Mesendoderm (in vitro differentiated cells): ENCODE results near the gene CYP46A1.
"Not testable (repeated sequence)": the region's sequence is repeated elsewhere in the genome, so short reads cannot be mapped to it uniquely, and the experiment has no call there.

ENCODE experiments used
- DNase-seq: peaks from one replicate; pipeline ENCODE4 v3.0.0; 2013
- H2AK5ac ChIP-seq: 2 replicates; pipeline ENCODE4 v1.6.1; 2013; ENCODE audit warnings: low read length, inconsistent platforms
- H2BK120ac ChIP-seq: 2 replicates; pipeline ENCODE4 v1.6.1; 2013; ENCODE audit warnings: low read depth, mild to moderate bottlenecking, low read length, moderate library complexity, mixed read lengths
- H2BK15ac ChIP-seq: replicated peaks from 2 replicates; pipeline ENCODE4 v1.6.1; 2013; ENCODE audit warnings: low read depth, mild to moderate bottlenecking, moderate library complexity
- H2BK5ac ChIP-seq: 2 replicates; pipeline ENCODE4 v1.6.1; 2013; ENCODE audit warnings: low read length, inconsistent platforms
- H3K18ac ChIP-seq: 2 replicates; pipeline ENCODE4 v1.6.1; 2013; ENCODE audit warnings: mild to moderate bottlenecking, low read length, mixed read lengths
- H3K23ac ChIP-seq: one replicate; pipeline ENCODE4 v1.6.1; 2013; ENCODE audit warnings: low read length
- H3K27ac ChIP-seq: 2 replicates; pipeline ENCODE4 v1.5.1; 2013; ENCODE audit warnings: low read depth, mild to moderate bottlenecking, inconsistent platforms, low read length, moderate library complexity
- H3K27me3 ChIP-seq: 2 replicates; pipeline ENCODE4 v1.6.1; 2013; ENCODE audit warnings: low read length, control low read depth, mild to moderate bottlenecking, inconsistent platforms; ENCODE audit not compliant: insufficient read depth, poor library complexity
- H3K36me3 ChIP-seq: 2 replicates; pipeline ENCODE4 v1.6.1; 2013; ENCODE audit warnings: low read length, inconsistent platforms; ENCODE audit not compliant: control insufficient read depth, insufficient read depth
- H3K4ac ChIP-seq: one replicate; pipeline ENCODE4 v1.6.1; 2013; ENCODE audit warnings: low read depth, mild to moderate bottlenecking, low read length, moderate library complexity
- H3K4me1 ChIP-seq: 2 replicates; pipeline ENCODE4 v1.6.1; 2013; ENCODE audit warnings: low read depth, low read length, inconsistent platforms; ENCODE audit not compliant: control insufficient read depth
- H3K4me2 ChIP-seq: 2 replicates; pipeline ENCODE4 v1.6.1; 2013; ENCODE audit warnings: low read length
- H3K4me3 ChIP-seq: 2 replicates; pipeline ENCODE4 v1.5.1; 2013; ENCODE audit warnings: mild to moderate bottlenecking, low read length
- H3K56ac ChIP-seq: one replicate; pipeline ENCODE4 v1.6.1; 2013; ENCODE audit warnings: low read length
- H3K79me1 ChIP-seq: 2 replicates; pipeline ENCODE4 v1.6.1; 2013; ENCODE audit warnings: low read length, inconsistent platforms
- H3K79me2 ChIP-seq: 2 replicates; pipeline ENCODE4 v1.6.1; 2013; ENCODE audit warnings: mild to moderate bottlenecking, low read length; ENCODE audit not compliant: control insufficient read depth, insufficient read depth
- H3K9ac ChIP-seq: 2 replicates; pipeline ENCODE4 v1.6.1; 2013; ENCODE audit warnings: low read length, inconsistent platforms
- H4K5ac ChIP-seq: one replicate; pipeline ENCODE4 v1.6.1; 2013; ENCODE audit warnings: low read length
- H4K8ac ChIP-seq: one replicate; pipeline ENCODE4 v1.6.1; 2013; ENCODE audit warnings: low read depth, mild to moderate bottlenecking, control low read depth, low read length, moderate library complexity
- WGBS: extraction: QIAGEN DNeasy Blood & Tissue Kit; methylation state at CpG from one replicate; pipeline ENCODE4 v1.1.7; 2013; ENCODE audit warnings: low lambda C conversion rate, missing lambda C conversion rate; ENCODE audit not compliant: insufficient coverage; ENCODE audit errors: extremely low coverage; 5-methylcytosine and 5-hydroxymethylcytosine counted together

Gene CYP46A1

GRCh38 chr14:99659333-99659741, 24.8 kb upstream of the CYP46A1 start:
- no peak for DNase-seq
- Histone ChIP-seq H4K8ac (no peak overlapping the region), H4K5ac (no peak overlapping the region), H3K27me3 (no peaks in the 10 kb centered on the region), H2BK5ac (no peak overlapping the region), H3K36me3 (no peaks in the 10 kb centered on the region), H3K4ac (no peak overlapping the region), H2BK120ac (no peak overlapping the region), H3K27ac (no peak overlapping the region), H3K4me1 (peaks cover 10% of the 10 kb centered on the region), H3K79me1 (no peaks in the 10 kb centered on the region), H3K79me2 (no peaks in the 10 kb centered on the region), H3K18ac (no peak overlapping the region), H2AK5ac (no peak overlapping the region), H3K56ac (no peak overlapping the region), H3K4me3 (no peak overlapping the region), H2BK15ac (no peak overlapping the region), H3K9ac (no peak overlapping the region), H3K23ac (no peak overlapping the region), H3K4me2 (no peak overlapping the region)
- WGBS: no CpG with 5 or more reads among the region's 58 CpGs

- Histone ChIP-seq H3K23ac (no peak overlapping the region), H3K4ac (no peak overlapping the region), H3K4me3 (no peak overlapping the region), H2BK15ac (no peak overlapping the region), H4K8ac (no peak overlapping the region), H3K27ac (no peak overlapping the region), H3K36me3 (no peaks in the 10 kb centered on the region), H3K9ac (no peak overlapping the region), H2AK5ac (no peak overlapping the region), H4K5ac (no peak overlapping the region), H2BK5ac (no peak overlapping the region), H3K4me2 (peak overlapping the region; percentile 12), H3K18ac (no peak overlapping the region), H3K79me1 (no peaks in the 10 kb centered on the region), H3K4me1 (peaks cover 11% of the 10 kb centered on the region), H3K27me3 (no peaks in the 10 kb centered on the region), H3K79me2 (no peaks in the 10 kb centered on the region), H2BK120ac (no peak overlapping the region), H3K56ac (peak overlapping the region; percentile 71)
- no CpG with 5 or more reads among the region's 37 CpGs for WGBS
- DNase-seq: no peak
Observed at GRCh38 chr14:99660006-99660566, 24.0 kb upstream of the CYP46A1 start.

- H4K8ac ChIP-seq: no peak overlapping the region
- H3K27me3 ChIP-seq: no peaks in the 10 kb centered on the region
- no peak overlapping the region for H3K18ac ChIP-seq
- H3K4me2 ChIP-seq: no peak overlapping the region
- H3K4me3 ChIP-seq: no peak overlapping the region
- H2AK5ac ChIP-seq: no peak overlapping the region
- no peak overlapping the region for H4K5ac ChIP-seq
- DNase-seq: peak; percentile 65
- H3K36me3 ChIP-seq: no peaks in the 10 kb centered on the region
- peaks cover 11% of the 10 kb centered on the region for H3K4me1 ChIP-seq
- no peak overlapping the region for H2BK120ac ChIP-seq
- no peaks in the 10 kb centered on the region for H3K79me2 ChIP-seq
- no peak overlapping the region for H3K9ac ChIP-seq
- H2BK15ac ChIP-seq: no peak overlapping the region
- no peak overlapping the region for H3K56ac ChIP-seq
- no peaks in the 10 kb centered on the region for H3K79me1 ChIP-seq
- H2BK5ac ChIP-seq: no peak overlapping the region
- no peak overlapping the region for H3K27ac ChIP-seq
- H3K4ac ChIP-seq: no peak overlapping the region
- WGBS: no CpG with 5 or more reads among the region's 4 CpGs
- H3K23ac ChIP-seq: no peak overlapping the region
Observed at GRCh38 chr14:99660794-99661193, 23.3 kb upstream of the CYP46A1 start.

GRCh38 chr14:99661206-99661605, 22.9 kb upstream of the CYP46A1 start:
- not testable (repeated sequence) for H2AK5ac ChIP-seq, H2BK5ac ChIP-seq, H3K79me1 ChIP-seq, H3K9ac ChIP-seq, H3K36me3 ChIP-seq, H4K5ac ChIP-seq, H3K23ac ChIP-seq, H4K8ac ChIP-seq, H3K4me3 ChIP-seq, H3K4me2 ChIP-seq, H3K27ac ChIP-seq, H2BK15ac ChIP-seq, H3K79me2 ChIP-seq, DNase-seq, H3K56ac ChIP-seq, H2BK120ac ChIP-seq, H3K4ac ChIP-seq, H3K27me3 ChIP-seq, H3K18ac ChIP-seq
- peaks cover 11% of the 10 kb centered on the region for H3K4me1 ChIP-seq

GRCh38 chr14:99662846-99663245, 21.3 kb upstream of the CYP46A1 start:
- Histone ChIP-seq H4K8ac (no peak overlapping the region), H3K4me2 (no peak overlapping the region), H2BK15ac (no peak overlapping the region), H3K9ac (no peak overlapping the region), H3K4me1 (peaks cover 11% of the 10 kb centered on the region), H4K5ac (no peak overlapping the region), H2BK5ac (no peak overlapping the region), H2BK120ac (no peak overlapping the region), H3K18ac (no peak overlapping the region), H2AK5ac (no peak overlapping the region), H3K79me1 (no peaks in the 10 kb centered on the region), H3K27ac (no peak overlapping the region), H3K27me3 (no peaks in the 10 kb centered on the region), H3K36me3 (no peaks in the 10 kb centered on the region), H3K4me3 (no peak overlapping the region), H3K4ac (no peak overlapping the region), H3K23ac (no peak overlapping the region), H3K56ac (no peak overlapping the region), H3K79me2 (no peaks in the 10 kb centered on the region)
- no CpG with 5 or more reads among the region's 10 CpGs for WGBS
- no peak for DNase-seq

GRCh38 chr14:99663386-99664057, 20.6 kb upstream of the CYP46A1 start:
- Histone ChIP-seq H2AK5ac (no peak overlapping the region), H2BK15ac (no peak overlapping the region), H2BK120ac (no peak overlapping the region), H3K27me3 (no peaks in the 10 kb centered on the region), H3K23ac (no peak overlapping the region), H2BK5ac (no peak overlapping the region), H3K4me1 (peaks cover 11% of the 10 kb centered on the region), H3K4me2 (no peak overlapping the region), H3K79me2 (no peaks in the 10 kb centered on the region), H3K27ac (no peak overlapping the region), H3K18ac (no peak overlapping the region), H3K9ac (no peak overlapping the region), H3K79me1 (no peaks in the 10 kb centered on the region), H3K4ac (no peak overlapping the region), H4K8ac (no peak overlapping the region), H3K4me3 (no peak overlapping the region), H3K36me3 (no peaks in the 10 kb centered on the region), H3K56ac (peak overlapping the region; percentile 15), H4K5ac (no peak overlapping the region)
- peak; percentile 54 for DNase-seq
- no CpG with 5 or more reads among the region's 12 CpGs for WGBS
